Motor neuron (in vitro differentiated cells): Measurements from ENCODE around the gene MME. TPM values are rescaled to one million over a fixed set of nuclear protein-coding genes. Genes with fewer than 3 reads are reported as not detected.

ENCODE experiments used
- ATAC-seq, 8 experiments: fragments of 200-7000 bp; cut with Tn5 transposase; replicated peaks in 6 of 8; 2 replicates each; pipeline ENCODE4 v1.8.0; 2021; ENCODE audit warnings: mild to moderate bottlenecking in 8 of 8, moderate library complexity in 8 of 8
- H3K27ac ChIP-seq, 2 donors: fragments of 250-450 bp; sonication (Bioruptor Pico); 2 replicates each; pipeline ENCODE4 v1.9.0; 2021; ENCODE audit warnings: antibody characterized with exemption in 2 of 2, mild to moderate bottlenecking in 2 of 2, moderate library complexity in 1 of 2
- H3K4me1 ChIP-seq, 2 donors: fragments of 250-450 bp; sonication (Bioruptor Pico); replicated peaks in 1 of 2; 2 replicates each; pipeline ENCODE4 v1.6.1; 2021; ENCODE audit warnings: antibody characterized with exemption in 2 of 2, mild to moderate bottlenecking in 2 of 2, moderate library complexity in 1 of 2
- H3K4me3 ChIP-seq, 5 donors: fragments of 250-450 bp; sonication (Bioruptor Pico); 2 replicates each; pipeline ENCODE4 v1.9.0; 2021; ENCODE audit warnings: antibody characterized with exemption in 5 of 5, mild to moderate bottlenecking in 5 of 5, moderate library complexity in 4 of 5
- WGBS, 10 experiments: fragments of 450-650 bp; shearing (Covaris generic); methylation state at CpG; one replicate each; pipeline ENCODE4 v1.0.0; 2022; 5-methylcytosine and 5-hydroxymethylcytosine counted together
- in situ Hi-C, 9 experiments: fragments of 400-800 bp; cut with MboI; loops; one replicate each; pipeline ENCODE4 v1.15.0; 2021; ENCODE audit warnings: low sequenced_read_pairs in 9 of 9, low pct_unique_long_range_greater_than_20kb in 2 of 9; ENCODE audit not compliant: unreplicated experiment in 9 of 9
- total RNA-seq, 8 experiments: library from RNA; unstranded; fragments of 300-600 nt; gene quantifications; 2 replicates each; pipeline versions ENCODE4 v1.2.3 to v1.2.4, GENCODE V29; 2022

MME gene
- total RNA-seq, 8 experiments from 2014 or later: 0.49 to 47.3 (median 1.2) TPM

GRCh38 chr3:155161640-155162292 lies 81.6 kb downstream of the MME start:
- ATAC-seq: no peak
- WGBS, 10 experiments: 11 to 97% (median 67%) methylated on average over 1 to 4 of the region's 4 CpGs
- H3K4me3 ChIP-seq: no peak overlapping the region
- no peak overlapping the region for H3K27ac ChIP-seq
- no peaks in the 10 kb centered on the region for H3K4me1 ChIP-seq
- in situ Hi-C loops: no loop called here

DNA sequence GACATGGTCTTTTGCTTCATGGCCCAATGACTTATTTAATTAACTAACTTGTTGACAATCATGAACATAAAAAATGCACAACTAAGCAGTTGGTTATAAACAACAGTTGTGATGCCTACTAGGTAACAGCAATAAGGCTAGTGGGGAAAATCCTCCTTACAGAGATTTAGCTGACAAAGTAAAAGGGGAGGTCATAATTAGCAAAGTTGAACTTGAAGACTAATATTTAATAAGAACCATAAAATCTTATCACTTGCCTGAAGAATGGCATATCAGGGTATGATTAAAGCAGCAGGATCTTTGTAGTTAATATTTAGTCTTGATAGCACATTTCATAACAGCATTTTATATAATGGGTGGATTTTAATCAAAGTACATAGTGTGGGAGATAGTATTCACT lies 84.2 kb downstream of the MME start:
- in situ Hi-C loops: no loop called here
- Histone ChIP-seq H3K27ac (no peak overlapping the region), H3K4me1 (no peaks in the 10 kb centered on the region), H3K4me3 (no peak overlapping the region)
- no peak for ATAC-seq

- no peaks in the 10 kb centered on the region for H3K4me1 ChIP-seq
- 60 to 100% (median 97%) methylated on average over 1 to 2 of the region's 2 CpGs; no CpG with 5 or more reads in 4 of the 10 experiments for WGBS, 10 experiments
- in situ Hi-C loops: no loop called here
- ATAC-seq: no peak
- H3K4me3 ChIP-seq: no peak overlapping the region
- H3K27ac ChIP-seq: no peak overlapping the region
Observed at GRCh38 chr3:155166441-155166840, 86.3 kb downstream of the MME start.

- H3K4me1 ChIP-seq: no peaks in the 10 kb centered on the region
- H3K27ac ChIP-seq: no peak overlapping the region
- H3K4me3 ChIP-seq: no peak overlapping the region
- peak in 3 of 8 experiments; percentile 92 to 98 (median 95) for ATAC-seq
- in situ Hi-C loops: no loop called here
- 0 to 94% (median 74%) methylated on average over 1 to 2 of the region's 2 CpGs; no CpG with 5 or more reads in 1 of the 10 experiments for WGBS, 10 experiments
Observed at GRCh38 chr3:155169197-155169596, 89.1 kb downstream of the MME start.

DNA sequence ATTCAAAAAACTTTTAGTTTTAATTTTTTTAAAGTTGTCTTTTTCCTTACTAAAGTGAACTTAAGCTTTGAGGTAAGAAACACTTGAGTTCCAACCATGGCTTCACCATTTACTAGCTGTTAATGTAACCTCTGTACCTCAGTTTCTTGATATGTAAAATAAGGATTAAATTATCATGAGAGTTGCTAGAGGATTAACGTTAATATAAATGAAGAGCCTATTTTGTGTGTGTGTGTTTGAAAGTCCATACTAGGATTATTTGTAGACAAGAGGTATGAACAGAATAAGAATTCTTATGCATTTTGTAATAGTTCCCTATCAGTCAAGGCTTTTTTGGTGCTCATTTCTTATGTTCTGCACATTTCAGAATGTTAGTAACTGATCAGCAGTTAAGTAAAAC lies 93.7 kb downstream of the MME start:
- H3K4me3 ChIP-seq: no peak overlapping the region
- 50 to 100% (median 100%) methylated on average over 1 of the region's 1 CpG; no CpG with 5 or more reads in 1 of the 10 experiments for WGBS, 10 experiments
- in situ Hi-C loops: no loop called here
- H3K27ac ChIP-seq: no peak overlapping the region
- no peak for ATAC-seq
- H3K4me1 ChIP-seq: no peaks in the 10 kb centered on the region

GRCh38 chr3:155178810-155179436 lies 98.8 kb downstream of the MME start:
- H3K27ac ChIP-seq: no peak overlapping the region
- in situ Hi-C loops: no loop called here
- H3K4me3 ChIP-seq: no peak overlapping the region
- 63 to 96% (median 81%) methylated on average over 1 to 3 of the region's 3 CpGs; no CpG with 5 or more reads in 2 of the 10 experiments for WGBS, 10 experiments
- peaks cover 0 to 4% of the 10 kb centered on the region in 2 donors for H3K4me1 ChIP-seq
- ATAC-seq: no peak

- no peak overlapping the region for H3K27ac ChIP-seq
- 60 to 80% (median 71%) methylated on average over 1 to 2 of the region's 2 CpGs; no CpG with 5 or more reads in 7 of the 10 experiments for WGBS, 10 experiments
- peaks cover 0 to 4% of the 10 kb centered on the region in 2 donors for H3K4me1 ChIP-seq
- ATAC-seq: no peak
- in situ Hi-C loops: no loop called here
- H3K4me3 ChIP-seq: no peak overlapping the region
Observed at GRCh38 chr3:155179437-155179827, 99.3 kb downstream of the MME start.

DNA sequence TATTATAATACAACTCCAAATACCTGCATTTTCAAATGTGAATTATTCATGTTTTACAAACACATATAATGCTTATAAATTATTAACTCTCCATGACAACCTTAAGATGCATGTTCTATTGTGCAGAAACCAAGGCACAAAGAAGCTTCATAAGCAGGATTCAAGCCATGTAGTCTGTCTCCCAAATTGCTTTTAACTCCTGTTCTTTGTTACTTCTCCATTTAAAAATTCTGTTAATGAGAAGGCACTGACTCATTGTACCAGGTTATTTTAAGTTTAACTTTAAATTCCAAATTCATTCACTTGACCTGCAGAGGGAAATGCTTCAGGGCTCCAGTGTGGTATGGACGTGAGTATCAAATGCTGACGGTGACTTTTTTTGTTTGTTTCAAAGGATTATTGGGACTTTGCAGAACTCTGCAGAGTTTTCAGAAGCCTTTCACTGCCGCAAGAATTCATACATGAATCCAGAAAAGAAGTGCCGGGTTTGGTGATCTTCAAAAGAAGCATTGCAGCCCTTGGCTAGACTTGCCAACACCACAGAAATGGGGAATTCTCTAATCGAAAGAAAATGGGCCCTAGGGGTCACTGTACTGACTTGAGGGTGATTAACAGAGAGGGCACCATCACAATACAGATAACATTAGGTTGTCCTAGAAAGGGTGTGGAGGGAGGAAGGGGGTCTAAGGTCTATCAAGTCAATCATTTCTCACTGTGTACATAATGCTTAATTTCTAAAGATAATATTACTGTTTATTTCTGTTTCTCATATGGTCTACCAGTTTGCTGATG lies 100.0 kb downstream of the MME start:
- in situ Hi-C loops: no loop called here
- Histone ChIP-seq H3K4me3 (no peak overlapping the region), H3K27ac (no peak overlapping the region), H3K4me1 (peaks cover 0 to 4% of the 10 kb centered on the region in 2 donors)
- 74 to 95% (median 83%) methylated on average over 2 to 5 of the region's 5 CpGs; no CpG with 5 or more reads in 1 of the 10 experiments for WGBS, 10 experiments
- ATAC-seq: no peak

GRCh38 chr3:155182467-155182866 lies 102.3 kb downstream of the MME start:
- WGBS, 10 experiments: 67 to 100% (median 100%) methylated on average over 1 of the region's 1 CpG; no CpG with 5 or more reads in 2 of the 10 experiments
- in situ Hi-C loops: no loop called here

DNA sequence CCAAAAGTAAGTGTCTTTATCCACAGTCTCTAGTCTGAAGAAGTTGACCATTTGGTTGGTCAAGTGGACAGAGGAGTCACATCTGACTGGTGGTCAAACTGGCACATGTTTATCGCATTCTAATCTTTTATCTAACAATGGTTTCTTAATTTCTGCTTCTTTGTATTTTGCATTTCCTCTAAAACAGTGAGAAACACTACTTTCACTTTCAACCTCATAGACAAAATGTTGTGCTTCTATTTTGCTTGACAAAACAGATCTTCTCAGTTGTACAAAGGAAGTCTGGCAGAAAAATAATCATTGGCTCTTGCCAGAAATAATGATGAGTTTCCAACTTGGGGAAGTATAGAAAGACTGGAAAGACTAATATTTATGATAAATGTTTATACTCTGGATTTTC lies 103.9 kb downstream of the MME start:
- Histone ChIP-seq H3K4me3 (no peak overlapping the region), H3K27ac (no peak overlapping the region), H3K4me1 (peaks cover 0 to 4% of the 10 kb centered on the region in 2 donors)
- no peak for ATAC-seq
- in situ Hi-C loops: no loop called here
- 43 to 100% (median 88%) methylated on average over 1 of the region's 1 CpG; no CpG with 5 or more reads in 3 of the 10 experiments for WGBS, 10 experiments

More at GRCh38 chr3:155182467-155182866, 102.3 kb downstream of the MME start:
- H3K4me3 ChIP-seq: no peak overlapping the region
- H3K4me1 ChIP-seq: peaks cover 0 to 4% of the 10 kb centered on the region in 2 donors
- ATAC-seq: no peak
- H3K27ac ChIP-seq: no peak overlapping the region

DNA sequence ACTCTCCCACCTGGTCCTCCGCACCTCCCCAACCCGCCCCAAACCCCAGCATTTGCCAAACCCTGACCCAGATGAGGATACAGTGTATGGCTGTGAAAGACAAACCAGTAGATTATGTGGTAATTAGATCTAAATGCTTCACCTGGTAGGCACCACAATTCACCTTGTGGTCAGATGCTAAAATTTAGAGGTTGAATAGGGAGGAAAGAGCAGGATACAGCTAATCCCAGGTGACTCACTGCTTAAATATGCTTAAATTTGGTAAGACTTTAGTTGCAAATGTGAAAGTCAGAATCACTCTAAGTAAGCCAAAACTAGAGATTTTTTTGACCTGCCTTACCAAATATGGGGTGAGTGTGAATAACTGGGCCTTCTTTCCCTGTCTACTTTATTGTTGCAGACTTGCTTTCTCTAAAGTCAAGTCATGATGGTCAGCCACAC lies 105.5 kb downstream of the MME start:
- in situ Hi-C loops: no loop called here
- peak in 2 of 8 experiments; percentile 74 to 85 for ATAC-seq
- no peak overlapping the region for H3K4me3 ChIP-seq
- peaks cover 0 to 4% of the 10 kb centered on the region in 2 donors for H3K4me1 ChIP-seq
- H3K27ac ChIP-seq: no peak overlapping the region
- 93% methylated on average over 2 of the region's 2 CpGs; no CpG with 5 or more reads in 9 of the 10 experiments for whole genome bisulfite sequencing, 10 experiments

GRCh38 chr3:155188031-155188430 lies 107.9 kb downstream of the MME start:
- no peak overlapping the region for H3K27ac ChIP-seq
- in situ Hi-C loops: no loop called here
- WGBS, 10 experiments: 25 to 100% (median 84%) methylated on average over 1 to 2 of the region's 2 CpGs; no CpG with 5 or more reads in 2 of the 10 experiments
- no peaks in the 10 kb centered on the region for H3K4me1 ChIP-seq
- no peak overlapping the region for H3K4me3 ChIP-seq
- ATAC-seq: peak in 1 of 8 experiments; percentile 37

DNA sequence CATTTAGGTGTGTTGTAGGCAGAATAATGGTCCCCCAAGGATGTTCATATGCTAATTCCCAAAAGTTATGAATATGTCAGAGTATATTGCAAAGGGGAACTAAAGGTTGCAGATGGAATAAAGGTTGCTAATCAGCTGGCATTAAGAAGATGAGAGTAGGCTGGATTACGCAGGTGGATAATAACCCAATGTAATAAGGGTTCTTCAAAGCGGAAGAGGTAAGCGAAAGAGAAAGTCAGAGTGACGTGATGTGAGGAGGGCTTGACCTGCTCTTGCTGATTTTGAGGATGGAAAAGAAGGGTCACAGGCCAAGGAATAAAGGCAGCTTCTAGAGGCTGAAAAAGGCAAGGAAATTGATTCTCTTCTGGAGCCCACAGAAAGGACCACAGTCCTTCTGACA lies 109.4 kb downstream of the MME start:
- 81 to 100% (median 100%) methylated on average over 1 to 4 of the region's 4 CpGs for WGBS, 10 experiments
- Histone ChIP-seq H3K4me3 (no peak overlapping the region), H3K27ac (no peak overlapping the region), H3K4me1 (no peaks in the 10 kb centered on the region)
- ATAC-seq: no peak
- in situ Hi-C loops: no loop called here
